HCT116 (cell line): Measurements from ENCODE around the gene TRMU. TPM values are rescaled to one million over a fixed set of nuclear protein-coding genes. Genes with fewer than 3 reads are reported as not detected.

ENCODE experiments used
- ATAC-seq: fragments of 200-7000 bp; cut with Tn5 transposase; 2 replicates; pipeline ENCODE4 v1.9.1; 2020; ENCODE audit warnings: mild to moderate bottlenecking, moderate library complexity
- BruUV-seq: library from RNA; stranded (reverse); fragments of 400-500 nt; replicated peaks from 2 replicates; lab custom pipeline; 2021; lab: Mats Ljungman, UMichigan
- CTCF ChIA-PET: fragments of 300-600 bp; sonication (Branson Sonifier 250); formaldehyde crosslinking; loops from one replicate; lab custom pipeline; 2021; ENCODE audit warnings: antibody characterized with exemption; lab: Charles Lee
- POLR2A ChIA-PET: fragments of 300-600, 350-600 bp; sonication (Branson Sonifier 250); formaldehyde crosslinking; loops from one replicate; lab custom pipeline; 2021; ENCODE audit warnings: antibody characterized with exemption; lab: Charles Lee
- RAD21 ChIA-PET, 2 experiments: fragments of 300-600 bp; sonication (Branson Sonifier 250); formaldehyde crosslinking; loops; one replicate each; lab custom pipeline; 2023; ENCODE audit warnings: low total read pairs in 2 of 2; ENCODE audit not compliant: uncharacterized antibody in 2 of 2, unreplicated experiment in 2 of 2, low non-redundant PET in 1 of 2; lab: Charles Lee
- DNase-seq: peaks from one replicate; pipeline ENCODE4 v3.0.0-alpha.2; 2010; ENCODE audit warnings: low read depth, low spot score
- H2AFZ ChIP-seq: fragments of 200-600 bp; shearing (Covaris generic), sonication (generic); 2 replicates; pipeline ENCODE4 v1.6.1; 2017; ENCODE audit warnings: low read depth, mixed run types, mixed read lengths, antibody characterized with exemption, low read length; ENCODE audit not compliant: poor library complexity, severe bottlenecking
- H3K27ac ChIP-seq: 2 replicates; pipeline ENCODE4 v1.5.1; 2012; ENCODE audit warnings: low read depth, low read length
- H3K27me3 ChIP-seq: fragments of 200-600 bp; sonication (generic); 2 replicates; pipeline ENCODE4 v1.6.1; 2016; ENCODE audit warnings: mixed run types, low read length, mixed read lengths; ENCODE audit not compliant: insufficient read depth
- H3K36me3 ChIP-seq, 2 experiments: fragments of 200-500 bp in 1 of 2; fragments of 200-600 bp in 1 of 2; sonication (Bioruptor generic) in 1 of 2; sonication (generic) in 1 of 2; 2 replicates each; pipeline versions ENCODE4 v1.5.1 to v1.6.1; 2014 to 2016; ENCODE audit warnings: low read length in 2 of 2, inconsistent platforms in 1 of 2, mixed read lengths in 1 of 2, mixed run types in 1 of 2; ENCODE audit not compliant: insufficient read depth in 2 of 2, control insufficient read depth in 1 of 2
- H3K4me1 ChIP-seq, 2 experiments: fragments of 200-600 bp in 1 of 2; sonication (generic) in 1 of 2; 2 replicates each; pipeline versions ENCODE4 v1.5.1 to v1.6.1; 2012 to 2017; ENCODE audit warnings: low read length in 2 of 2, inconsistent platforms in 1 of 2, mild to moderate bottlenecking in 1 of 2, mixed read lengths in 1 of 2, mixed run types in 1 of 2, moderate library complexity in 1 of 2; ENCODE audit not compliant: insufficient read depth in 2 of 2, control insufficient read depth in 1 of 2
- H3K4me2 ChIP-seq: fragments of 200-600 bp; sonication (generic); 2 replicates; pipeline ENCODE4 v1.6.1; 2017; ENCODE audit warnings: mixed run types, low read length, mixed read lengths
- H3K4me3 ChIP-seq, 2 experiments: fragments of 200-600 bp in 1 of 2; sonication (generic) in 1 of 2; replicated peaks in 1 of 2; 2 replicates each; pipeline ENCODE4 v1.5.1; 2011 to 2016; ENCODE audit warnings: low read length in 2 of 2, control low read depth in 1 of 2, low read depth in 1 of 2, mild to moderate bottlenecking in 1 of 2, mixed read lengths in 1 of 2, mixed run types in 1 of 2
- H3K79me2 ChIP-seq: fragments of 200-600 bp; sonication (generic); 2 replicates; pipeline ENCODE4 v1.6.1; 2017; ENCODE audit warnings: mild to moderate bottlenecking, mixed run types, low read length, moderate library complexity, mixed read lengths; ENCODE audit not compliant: insufficient read depth
- H3K9ac ChIP-seq: fragments of 200-600 bp; sonication (generic); 2 replicates; pipeline ENCODE4 v1.6.1; 2016; ENCODE audit warnings: low read length, mixed read lengths
- H3K9me2 ChIP-seq: fragments of 200-600 bp; sonication (generic), shearing (Covaris generic); 2 replicates; pipeline ENCODE4 v1.6.1; 2017; ENCODE audit warnings: mixed run types, mild to moderate bottlenecking, moderate library complexity; ENCODE audit not compliant: insufficient read depth
- H3K9me3 ChIP-seq, 2 experiments: fragments of 200-500 bp in 1 of 2; fragments of 200-600 bp in 1 of 2; sonication (Bioruptor generic) in 1 of 2; sonication (generic) in 1 of 2; 2 replicates each; pipeline ENCODE4 v1.6.1; 2014 to 2017; ENCODE audit warnings: low read length in 2 of 2, mixed read lengths in 2 of 2, inconsistent platforms in 1 of 2, low read depth in 1 of 2, mild to moderate bottlenecking in 1 of 2, mixed run types in 1 of 2, moderate library complexity in 1 of 2; ENCODE audit not compliant: control insufficient read depth in 1 of 2, insufficient read depth in 1 of 2
- H4K20me1 ChIP-seq: fragments of 200-600 bp; sonication (generic), shearing (Covaris generic); 2 replicates; pipeline ENCODE4 v1.6.1; 2017; ENCODE audit warnings: mixed run types, mild to moderate bottlenecking, moderate library complexity; ENCODE audit not compliant: insufficient read depth
- CBX3 ChIP-seq: IDR thresholded peaks from 2 replicates; pipeline ENCODE4 v1.6.1; 2012; ENCODE audit warnings: low read depth
- CEBPB ChIP-seq: IDR thresholded peaks from 2 replicates; pipeline ENCODE4 v1.6.1; 2012; ENCODE audit warnings: low read depth
- RAD21 ChIP-seq: IDR thresholded peaks from 2 replicates; pipeline ENCODE4 v1.6.1; 2012; ENCODE audit warnings: low read depth, mild to moderate bottlenecking
- SIN3A ChIP-seq: IDR thresholded peaks from 2 replicates; pipeline ENCODE4 v1.6.1; 2012; ENCODE audit warnings: low read depth
- intact Hi-C: fragments of 100-400 bp; cut with micrococcal nuclease; formaldehyde crosslinking; loops from 2 replicates; pipeline ENCODE4 v1.10.0; 2022
- total RNA-seq: library from RNA; stranded (reverse); gene quantifications from one replicate; pipeline ENCODE4 v1.2.1, GENCODE V29; 2021; ENCODE audit not compliant: unreplicated experiment

TRMU gene
- total RNA-seq, 1 experiment from 2014 or later: 65.4 TPM

DNA sequence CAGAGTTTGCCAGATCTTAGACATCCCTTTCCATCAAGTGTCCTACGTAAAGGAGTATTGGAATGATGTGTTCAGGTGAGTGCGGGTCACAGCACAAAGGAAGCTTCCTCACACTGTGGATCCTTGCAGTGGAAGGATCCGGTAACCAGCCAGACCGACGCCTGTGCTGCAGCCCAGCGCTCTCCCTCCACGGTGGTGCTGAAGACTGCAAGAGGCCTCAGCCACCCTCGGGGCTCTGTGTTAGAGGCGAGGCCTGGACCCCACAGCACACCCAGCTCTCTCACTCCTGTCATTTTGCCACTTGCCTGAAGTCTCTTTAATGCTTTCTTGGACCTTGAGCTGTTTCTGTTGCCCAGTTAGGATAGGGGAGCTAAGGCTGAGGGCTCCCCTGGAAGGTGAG is 2.4 kb downstream of the TRMU start:
- intact Hi-C loops: no loop called here
- H2AFZ ChIP-seq: no peak overlapping the region
- BruUV-seq: no TSS peak
- H3K27ac ChIP-seq: no peak overlapping the region
- H3K4me3 ChIP-seq: no peak overlapping the region
- no peaks in the 10 kb centered on the region for H3K9me3 ChIP-seq
- ATAC-seq (no peak), DNase-seq (no peak)
- peaks cover 62% of the 10 kb centered on the region for H3K79me2 ChIP-seq
- ChIA-PET CTCF (no interaction called here), POLR2A (no interaction called here)
- peaks cover 38 to 47% of the 10 kb centered on the region in 2 experiments; a peak in 3 of 4 replicates for H3K36me3 ChIP-seq
- no peak for TF ChIP-seq CBX3
- TF ChIP-seq, all 23 proteins: peak for 0
- Histone ChIP-seq H3K4me2 (no peak overlapping the region), H3K9me2 (no peaks in the 10 kb centered on the region), H3K27me3 (no peaks in the 10 kb centered on the region), H4K20me1 (no peaks in the 10 kb centered on the region), H3K9ac (no peak overlapping the region), H3K4me1 (peaks cover 6 to 21% of the 10 kb centered on the region in 2 experiments; a peak in 3 of 4 replicates)
- RAD21 ChIA-PET: no interaction called here

DNA sequence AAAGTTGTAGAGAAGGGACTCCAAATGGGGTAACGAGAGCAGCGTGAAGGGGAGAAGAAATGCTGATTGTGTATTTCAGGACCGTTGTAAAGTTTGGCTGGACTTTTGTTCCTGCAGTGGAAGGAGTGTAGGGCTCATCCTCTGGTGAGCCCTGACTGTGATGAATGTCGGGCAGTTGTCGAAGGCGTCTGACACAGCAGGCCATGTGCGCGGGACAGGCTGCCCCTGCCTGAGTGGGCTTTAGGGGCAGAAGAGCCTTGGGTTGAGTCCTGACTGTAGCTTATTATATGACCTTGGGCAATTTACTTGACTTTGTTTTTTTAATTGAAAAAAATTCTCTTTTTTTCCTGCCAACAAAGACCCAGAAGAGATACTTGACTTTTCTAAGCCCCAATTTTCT is 3.1 kb downstream of the TRMU start:
- TF ChIP-seq RAD21 (no peak), SIN3A (no peak), CEBPB (no peak)
- no peak overlapping the region for H3K27ac ChIP-seq
- H3K36me3 ChIP-seq: peaks cover 45 to 55% of the 10 kb centered on the region in 2 experiments; a peak in 3 of 4 replicates
- DNase-seq: no peak
- H3K4me2 ChIP-seq: no peak overlapping the region
- BruUV-seq: no TSS peak
- H3K4me1 ChIP-seq: peaks cover 6 to 21% of the 10 kb centered on the region in 2 experiments; a peak in 3 of 4 replicates
- CTCF ChIA-PET: no interaction called here
- intact Hi-C loops: no loop called here
- H3K79me2 ChIP-seq: peaks cover 65% of the 10 kb centered on the region
- no peaks in the 10 kb centered on the region for H4K20me1 ChIP-seq
- no peaks in the 10 kb centered on the region for H3K9me2 ChIP-seq
- RAD21 ChIA-PET: no interaction called here
- H3K9ac ChIP-seq: no peak overlapping the region
- H3K27me3 ChIP-seq: no peaks in the 10 kb centered on the region
- H3K4me3 ChIP-seq: no peak overlapping the region
- H3K9me3 ChIP-seq: no peaks in the 10 kb centered on the region
- POLR2A ChIA-PET: no interaction called here
- no peak for ATAC-seq
- no peak overlapping the region for H2AFZ ChIP-seq
